Measurements from ENCODE around the gene DOK4.

The DOK4 gene

DNA sequence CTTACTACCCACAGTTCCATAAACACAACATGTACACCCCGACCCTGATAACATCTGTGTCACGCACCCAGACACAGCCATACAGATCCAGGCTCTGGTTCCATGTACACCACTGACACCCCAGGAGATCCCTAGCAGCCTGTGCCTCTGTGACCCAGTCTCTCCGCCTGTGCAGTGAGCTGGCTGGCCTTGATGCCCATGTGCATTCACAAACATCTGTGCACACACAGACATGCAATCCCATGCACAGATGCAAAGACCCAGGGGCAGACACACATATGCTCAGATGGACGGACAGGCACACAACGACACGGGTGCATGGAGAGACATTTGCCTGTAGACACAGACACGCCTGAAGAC is 46.0 kb upstream of the DOK4 start:
- Mint-ChIP-seq H3K27ac (no peak overlapping the region), H3K27me3 (ENCODE audit: low read depth, poor library complexity) (peaks cover 42% of the 10 kb centered on the region), H3K9me3 (no peaks in the 10 kb centered on the region), H3K36me3 (ENCODE audit: low read depth) (peaks cover 13% of the 10 kb centered on the region), H3K4me3 (peak overlapping the region; percentile 72), H3K4me1 (peaks cover 70% of the 10 kb centered on the region)
- DNase-seq = no peak
- TF ChIP-seq, protein P1, sequence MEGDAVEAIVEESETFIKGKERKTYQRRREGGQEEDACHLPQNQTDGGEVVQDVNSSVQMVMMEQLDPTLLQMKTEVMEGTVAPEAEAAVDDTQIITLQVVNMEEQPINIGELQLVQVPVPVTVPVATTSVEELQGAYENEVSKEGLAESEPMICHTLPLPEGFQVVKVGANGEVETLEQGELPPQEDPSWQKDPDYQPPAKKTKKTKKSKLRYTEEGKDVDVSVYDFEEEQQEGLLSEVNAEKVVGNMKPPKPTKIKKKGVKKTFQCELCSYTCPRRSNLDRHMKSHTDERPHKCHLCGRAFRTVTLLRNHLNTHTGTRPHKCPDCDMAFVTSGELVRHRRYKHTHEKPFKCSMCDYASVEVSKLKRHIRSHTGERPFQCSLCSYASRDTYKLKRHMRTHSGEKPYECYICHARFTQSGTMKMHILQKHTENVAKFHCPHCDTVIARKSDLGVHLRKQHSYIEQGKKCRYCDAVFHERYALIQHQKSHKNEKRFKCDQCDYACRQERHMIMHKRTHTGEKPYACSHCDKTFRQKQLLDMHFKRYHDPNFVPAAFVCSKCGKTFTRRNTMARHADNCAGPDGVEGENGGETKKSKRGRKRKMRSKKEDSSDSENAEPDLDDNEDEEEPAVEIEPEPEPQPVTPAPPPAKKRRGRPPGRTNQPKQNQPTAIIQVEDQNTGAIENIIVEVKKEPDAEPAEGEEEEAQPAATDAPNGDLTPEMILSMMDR (IDR thresholded peaks at IDR 0.05) = no peak

- Mint-ChIP-seq H3K9me3 (no peaks in the 10 kb centered on the region), H3K4me1 (peaks cover 66% of the 10 kb centered on the region), H3K27me3 (ENCODE audit: low read depth, poor library complexity) (peaks cover 46% of the 10 kb centered on the region), H3K27ac (no peak overlapping the region), H3K4me3 (peak overlapping the region; percentile 72), H3K36me3 (ENCODE audit: low read depth) (peaks cover 13% of the 10 kb centered on the region)
- TF ChIP-seq, protein P1 (IDR thresholded peaks at IDR 0.05) = no peak
- DNase-seq = no peak
Measured at GRCh38 chr16:57531635-57532265, 45.5 kb upstream of the DOK4 start.

DNA sequence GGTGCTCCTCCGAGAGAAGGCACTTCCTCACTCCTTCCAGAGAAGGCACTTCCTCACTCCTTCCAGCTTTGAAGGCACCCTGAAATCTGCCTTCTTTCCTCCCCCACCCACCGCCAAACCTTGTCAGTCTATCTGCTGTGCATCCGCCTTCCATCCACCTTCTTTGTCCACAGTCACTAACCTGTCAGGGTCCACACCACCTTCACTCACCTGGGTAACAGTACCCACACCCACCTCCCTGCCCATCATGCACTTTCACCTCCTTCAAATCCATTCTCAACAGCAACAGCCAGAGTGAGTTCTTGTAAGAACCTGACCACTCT is 44.9 kb upstream of the DOK4 start:
- Mint-ChIP-seq H3K4me1 (peaks cover 69% of the 10 kb centered on the region), H3K36me3 (ENCODE audit: low read depth) (peaks cover 13% of the 10 kb centered on the region), H3K27me3 (ENCODE audit: low read depth, poor library complexity) (peaks cover 48% of the 10 kb centered on the region), H3K27ac (no peak overlapping the region), H3K4me3 (peak overlapping the region; percentile 33), H3K9me3 (no peaks in the 10 kb centered on the region)
- TF ChIP-seq, protein P1 (IDR thresholded peaks at IDR 0.05) = no peak
- no peak for DNase-seq

- DNase-seq = no peak
- Mint-ChIP-seq H3K4me1 (peaks cover 69% of the 10 kb centered on the region), H3K36me3 (ENCODE audit: low read depth) (peaks cover 13% of the 10 kb centered on the region), H3K27ac (no peak overlapping the region), H3K4me3 (peak overlapping the region; percentile 33), H3K27me3 (ENCODE audit: low read depth, poor library complexity) (peaks cover 47% of the 10 kb centered on the region), H3K9me3 (no peaks in the 10 kb centered on the region)
- TF ChIP-seq, protein P1 (IDR thresholded peaks at IDR 0.05) = no peak
Measured at GRCh38 chr16:57530522-57531252, 44.4 kb upstream of the DOK4 start.

DNA sequence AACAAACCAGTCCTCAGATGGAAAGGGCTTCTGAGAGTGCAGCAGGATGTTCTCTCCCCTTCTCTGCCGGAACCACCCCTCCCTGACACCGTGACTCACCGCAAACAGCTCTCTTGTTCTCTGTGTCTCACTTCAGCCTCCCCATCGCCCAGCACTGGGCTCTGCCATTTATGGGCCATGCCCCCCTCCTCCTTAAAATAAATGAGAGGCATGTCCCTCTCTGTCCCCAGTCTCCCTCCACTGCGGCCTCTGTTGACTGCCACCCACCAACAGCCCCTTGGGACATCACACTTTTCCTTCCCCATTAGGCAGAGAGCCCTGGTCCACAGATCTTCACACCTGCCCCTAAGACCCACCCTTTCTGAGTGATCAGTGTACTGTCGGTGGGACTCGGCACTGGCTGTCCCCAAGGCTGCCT is 43.8 kb upstream of the DOK4 start:
- Mint-ChIP-seq H3K4me3 (peak overlapping the region; percentile 33), H3K27ac (no peak overlapping the region)

More for the DNA sequence above, 43.8 kb upstream of the DOK4 start:
- peaks cover 75% of the 10 kb centered on the region for H3K4me1 Mint-ChIP-seq
- H3K27me3 Mint-ChIP-seq (ENCODE audit: low read depth, poor library complexity) = peaks cover 45% of the 10 kb centered on the region
- TF ChIP-seq, protein P1 (IDR thresholded peaks at IDR 0.05) = no peak
- no peak for DNase-seq
- peaks cover 17% of the 10 kb centered on the region for H3K36me3 Mint-ChIP-seq (ENCODE audit: low read depth)
- H3K9me3 Mint-ChIP-seq = no peaks in the 10 kb centered on the region

All from nephron progenitor cell (in vitro differentiated cells).